NCI-H2081 (cell line): Measurements from ENCODE around the gene DEFB115.
"Not testable (repeated sequence)": the region's sequence is repeated elsewhere in the genome, so short reads cannot be mapped to it uniquely, and the experiment has no call there.

Source experiments
- DNase-seq, 2 experiments: peaks; one replicate each; lab custom pipeline; 2025; lab: John Stamatoyannopoulos, UW

The DEFB115 gene

GRCh38 chr20:31257364-31257763 is at the start of gene DEFB115:
TSS of gene DEFB115 (plus strand) at chr20:31257664. CDS start at chr20:31257664, 0 bp downstream.
- no peak for DNase-seq

GRCh38 chr20:31236953-31237352 is 20.5 kb upstream of the DEFB115 start:
- DNase-seq = no peak

- no peak for DNase-seq
Observed at GRCh38 chr20:31237763-31238162, 19.7 kb upstream of the DEFB115 start.

GRCh38 chr20:31239139-31239538 is 18.3 kb upstream of the DEFB115 start:
- DNase-seq = no peak

- DNase-seq = no peak
Observed at GRCh38 chr20:31256959-31257358, 505 bp upstream of the DEFB115 start.

DNA sequence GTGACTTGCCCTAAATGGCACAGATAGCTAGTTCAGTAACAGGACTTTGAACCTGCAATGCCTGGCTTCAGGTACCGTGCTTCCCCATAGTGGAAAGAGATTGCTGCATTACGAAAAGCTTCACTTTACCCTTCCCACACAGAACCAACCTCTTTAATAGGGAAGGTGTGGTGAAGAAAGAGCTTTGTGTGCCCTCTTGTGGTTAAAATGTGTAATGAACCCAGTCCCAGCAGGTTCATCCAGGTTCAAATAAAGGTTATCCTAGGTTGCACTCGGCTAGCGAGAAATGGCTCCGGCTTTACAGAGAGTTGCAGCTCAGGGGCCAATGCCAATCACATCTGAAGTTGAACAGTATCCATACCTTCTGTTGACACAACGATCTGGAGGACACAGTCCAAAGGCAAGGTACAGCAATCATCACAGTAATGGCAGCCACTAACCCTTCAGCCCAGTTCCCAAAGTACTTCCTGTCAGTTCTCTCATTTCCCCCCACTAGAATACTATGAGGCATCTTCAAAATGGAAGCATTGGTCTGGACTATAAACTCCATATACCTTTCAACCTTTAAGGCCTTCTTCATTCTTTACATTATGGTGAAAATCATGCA is 3.0 kb downstream of the DEFB115 start:
- peak; percentile 5 to 30 for DNase-seq

GRCh38 chr20:31274441-31274840 is 17.0 kb downstream of the DEFB115 start:
- DNase-seq = no peak

- DNase-seq = no peak
Observed at GRCh38 chr20:31278178-31278577, 20.7 kb downstream of the DEFB115 start.

DNA sequence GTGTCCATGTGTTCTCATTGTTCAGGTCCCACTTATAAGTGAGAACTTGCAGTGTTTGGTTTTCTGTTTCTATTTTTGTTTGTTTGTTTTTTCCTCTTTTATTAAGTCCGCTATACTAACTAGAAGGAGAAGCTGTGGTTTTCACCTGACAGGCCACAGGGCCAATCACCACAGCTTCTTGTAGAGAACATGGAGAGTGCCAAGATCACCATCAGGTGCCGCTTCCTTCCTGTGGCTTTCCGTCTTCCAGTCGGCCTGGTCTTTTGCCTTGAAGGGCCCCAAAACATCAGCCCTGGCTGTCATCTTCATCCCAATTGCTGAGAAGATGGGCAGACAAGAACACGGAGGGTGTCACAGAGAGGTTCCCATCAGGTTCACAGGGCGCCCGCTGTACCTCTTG is 27.5 kb downstream of the DEFB115 start:
- DNase-seq = not testable (repeated sequence)

DNA sequence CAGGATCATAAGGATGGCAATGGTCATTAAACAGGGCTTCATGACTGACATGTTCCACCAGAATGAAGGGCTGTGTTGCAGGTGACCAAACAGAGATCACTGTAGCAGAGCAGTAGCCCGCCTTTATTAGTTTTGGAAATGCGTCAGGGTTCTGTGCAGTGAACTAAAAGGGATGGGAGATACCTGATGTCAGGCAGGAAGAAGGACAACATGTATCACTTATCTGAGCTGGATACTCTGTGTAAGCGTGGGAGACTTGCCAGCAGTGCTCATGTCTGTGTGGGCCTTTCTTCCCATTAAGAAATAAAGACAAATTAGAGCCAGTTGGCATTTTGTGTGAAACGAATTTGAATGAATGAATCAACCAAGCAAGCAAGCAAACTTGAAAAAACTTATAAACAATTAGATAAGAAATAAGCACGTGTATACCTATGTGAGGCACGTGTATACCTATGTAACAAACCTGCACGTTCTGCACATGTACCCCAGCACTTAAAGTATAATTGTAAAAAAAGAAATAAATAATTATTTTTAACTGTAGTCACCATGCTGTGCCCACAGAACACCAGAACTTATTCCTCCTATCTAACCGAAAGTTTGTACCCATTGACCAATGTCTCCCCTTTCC is 51.2 kb downstream of the DEFB115 start, which contains the start of gene DEFB116:
DEFB116 (minus strand) TSS at position 51 of the 628 bp plus-strand sequence; CDS start at position 51, 0 bp downstream.
- no peak for DNase-seq
